ENCODE results near the gene DOCK3.

- TF ChIP-seq CTCF (IDR thresholded peaks at IDR 0.05): no peak
- no peak for TF ChIP-seq POLR2AphosphoS5 (IDR thresholded peaks at IDR 0.05)
These were observed 13.2 kb downstream of the DOCK3 start for GRCh38 chr3:50687916-50688315.
